Stomach (tissue), 4 donors: Measurements from ENCODE around the gene HLCS.

Source experiments
- EP300 ChIP-seq: sonication (generic); formaldehyde crosslinking; IDR thresholded peaks from one replicate; pipeline ENCODE4 v1.6.1; 2017; ENCODE audit warnings: antibody characterized with exemption
- POLR2A ChIP-seq, 4 donors: fragments of 450-650 bp; IDR thresholded peaks; one replicate each; pipeline ENCODE4 v1.6.1; 2016; ENCODE audit warnings: antibody characterized with exemption in 4 of 4, control low read depth in 2 of 4, mild to moderate bottlenecking in 1 of 4, moderate library complexity in 1 of 4
- POLR2AphosphoS5 ChIP-seq, 3 donors: sonication (generic); formaldehyde crosslinking; IDR thresholded peaks; one replicate each; pipeline ENCODE4 v1.6.1; 2016; ENCODE audit warnings: antibody characterized with exemption in 3 of 3
- TF ChIP-seq, protein P1 (sequence below), 7 experiments: fragments of 450-650 bp in 4 of 7; fragments of 200-600 bp in 3 of 7; sonication (generic) in 3 of 7; IDR thresholded peaks; one replicate each; pipeline ENCODE4 v1.5.1; 2016 to 2019; ENCODE audit warnings: antibody characterized with exemption in 7 of 7, control low read depth in 2 of 7, mild to moderate bottlenecking in 1 of 7

DNA sequence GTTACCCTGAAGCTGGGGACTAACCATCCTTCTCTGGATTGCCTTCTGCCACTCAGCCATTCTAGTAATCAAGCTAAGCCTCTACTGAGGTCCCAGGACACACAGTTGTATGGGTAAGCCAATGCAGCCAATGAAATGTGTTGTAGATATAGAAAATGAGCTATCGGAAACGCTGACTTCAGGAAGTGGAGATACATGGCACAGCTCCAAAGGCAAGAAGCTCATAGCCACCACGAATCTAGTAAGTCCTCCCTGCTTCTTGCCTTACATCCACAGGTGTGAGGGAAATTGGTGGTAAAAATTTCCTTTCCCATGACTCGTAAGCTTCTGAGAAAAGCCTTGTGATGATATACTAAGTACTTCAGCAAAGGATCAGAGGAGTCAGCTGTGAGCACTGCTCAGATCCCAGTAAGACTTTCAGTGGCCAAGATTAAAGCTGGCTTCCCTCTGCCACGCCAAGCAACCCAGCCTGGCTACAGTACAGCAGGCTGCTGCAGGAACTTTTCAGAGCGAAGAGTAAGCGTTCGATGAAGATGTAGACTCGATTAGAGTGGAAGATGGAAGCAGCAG, 149.8 kb downstream of the HLCS start:
- TF ChIP-seq, protein P1, sequence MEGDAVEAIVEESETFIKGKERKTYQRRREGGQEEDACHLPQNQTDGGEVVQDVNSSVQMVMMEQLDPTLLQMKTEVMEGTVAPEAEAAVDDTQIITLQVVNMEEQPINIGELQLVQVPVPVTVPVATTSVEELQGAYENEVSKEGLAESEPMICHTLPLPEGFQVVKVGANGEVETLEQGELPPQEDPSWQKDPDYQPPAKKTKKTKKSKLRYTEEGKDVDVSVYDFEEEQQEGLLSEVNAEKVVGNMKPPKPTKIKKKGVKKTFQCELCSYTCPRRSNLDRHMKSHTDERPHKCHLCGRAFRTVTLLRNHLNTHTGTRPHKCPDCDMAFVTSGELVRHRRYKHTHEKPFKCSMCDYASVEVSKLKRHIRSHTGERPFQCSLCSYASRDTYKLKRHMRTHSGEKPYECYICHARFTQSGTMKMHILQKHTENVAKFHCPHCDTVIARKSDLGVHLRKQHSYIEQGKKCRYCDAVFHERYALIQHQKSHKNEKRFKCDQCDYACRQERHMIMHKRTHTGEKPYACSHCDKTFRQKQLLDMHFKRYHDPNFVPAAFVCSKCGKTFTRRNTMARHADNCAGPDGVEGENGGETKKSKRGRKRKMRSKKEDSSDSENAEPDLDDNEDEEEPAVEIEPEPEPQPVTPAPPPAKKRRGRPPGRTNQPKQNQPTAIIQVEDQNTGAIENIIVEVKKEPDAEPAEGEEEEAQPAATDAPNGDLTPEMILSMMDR (IDR thresholded peaks at IDR 0.05), result no peak
- TF ChIP-seq POLR2AphosphoS5 (IDR thresholded peaks at IDR 0.05) (no peak), POLR2A (IDR thresholded peaks at IDR 0.05) (no peak), EP300 (no peak)
